Measurements from ENCODE around the gene NVL.
A peak's percentile ranks its signal among the peaks of the same experiment; 100 is the strongest.

The NVL gene

DNA sequence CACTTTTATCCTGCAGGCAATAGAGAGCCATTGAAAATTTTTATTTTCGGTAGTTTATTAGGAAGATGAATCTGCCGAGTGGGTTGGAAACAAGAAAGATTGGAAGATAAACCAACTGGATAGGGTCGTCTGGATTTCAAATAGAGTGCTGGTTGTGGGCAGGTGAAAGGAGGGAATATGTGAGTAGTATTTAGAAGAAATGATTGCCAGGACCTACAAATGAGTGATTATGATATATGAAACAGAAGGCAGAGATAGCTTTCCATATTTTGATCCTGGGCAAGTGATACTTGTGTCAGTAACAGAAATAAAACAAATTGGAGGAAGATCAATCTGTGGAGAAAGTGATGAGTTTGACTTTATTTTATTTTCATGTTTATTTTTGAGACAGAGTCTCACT is 29.2 kb upstream of the NVL start:
- Histone ChIP-seq H2AFZ (ENCODE audit: low read length) (no peak overlapping the region), H3K9me3 (ENCODE audit: low read length) (no peaks in the 10 kb centered on the region), H3K79me2 (ENCODE audit: insufficient read depth, low read length) (peaks cover 7% of the 10 kb centered on the region; the same call in 1 of the 2 replicates), H3K4me3 (ENCODE audit: low read depth, low read length, poor library complexity, severe bottlenecking) (no peak overlapping the region), H3K27ac (ENCODE audit: low read depth, low read length, poor library complexity, severe bottlenecking) (no peak overlapping the region), H3K9me2 (ENCODE audit: low read depth, low read length) (no peaks in the 10 kb centered on the region), H3F3A (ENCODE audit: insufficient read depth, low read length) (no peaks in the 10 kb centered on the region), H3K4me2 (ENCODE audit: low read length) (no peak overlapping the region; the same call in 1 of the 2 replicates), H3K36me3 (ENCODE audit: insufficient read depth, low read length) (peaks cover 8% of the 10 kb centered on the region), H3K4me1 (ENCODE audit: insufficient read depth, low read length, severe bottlenecking) (peaks cover 11% of the 10 kb centered on the region), H3K9ac (ENCODE audit: low read length) (no peak overlapping the region), H3K27me3 (ENCODE audit: insufficient read depth, low read length) (no peaks in the 10 kb centered on the region), H4K20me1 (ENCODE audit: insufficient read depth, low read length) (no peaks in the 10 kb centered on the region)
- TF ChIP-seq EZH2 (IDR thresholded peaks at IDR 0.05; ENCODE audit: borderline replicate concordance, low read length), result no peak
- TF ChIP-seq, protein P1, sequence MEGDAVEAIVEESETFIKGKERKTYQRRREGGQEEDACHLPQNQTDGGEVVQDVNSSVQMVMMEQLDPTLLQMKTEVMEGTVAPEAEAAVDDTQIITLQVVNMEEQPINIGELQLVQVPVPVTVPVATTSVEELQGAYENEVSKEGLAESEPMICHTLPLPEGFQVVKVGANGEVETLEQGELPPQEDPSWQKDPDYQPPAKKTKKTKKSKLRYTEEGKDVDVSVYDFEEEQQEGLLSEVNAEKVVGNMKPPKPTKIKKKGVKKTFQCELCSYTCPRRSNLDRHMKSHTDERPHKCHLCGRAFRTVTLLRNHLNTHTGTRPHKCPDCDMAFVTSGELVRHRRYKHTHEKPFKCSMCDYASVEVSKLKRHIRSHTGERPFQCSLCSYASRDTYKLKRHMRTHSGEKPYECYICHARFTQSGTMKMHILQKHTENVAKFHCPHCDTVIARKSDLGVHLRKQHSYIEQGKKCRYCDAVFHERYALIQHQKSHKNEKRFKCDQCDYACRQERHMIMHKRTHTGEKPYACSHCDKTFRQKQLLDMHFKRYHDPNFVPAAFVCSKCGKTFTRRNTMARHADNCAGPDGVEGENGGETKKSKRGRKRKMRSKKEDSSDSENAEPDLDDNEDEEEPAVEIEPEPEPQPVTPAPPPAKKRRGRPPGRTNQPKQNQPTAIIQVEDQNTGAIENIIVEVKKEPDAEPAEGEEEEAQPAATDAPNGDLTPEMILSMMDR (IDR thresholded peaks at IDR 0.05; ENCODE audit: low read length), result no peak

- peak overlapping the region; percentile 73; the same call in 1 of the 2 replicates for H3K9ac ChIP-seq (ENCODE audit: low read length)
Measured at GRCh38 chr1:224358237-224358636, 28.3 kb upstream of the NVL start.

GRCh38 chr1:224357626-224358124 is 27.7 kb upstream of the NVL start:
- Histone ChIP-seq H3K27me3 (ENCODE audit: insufficient read depth, low read length) (no peaks in the 10 kb centered on the region), H3K27ac (ENCODE audit: low read depth, low read length, poor library complexity, severe bottlenecking) (no peak overlapping the region), H3K79me2 (ENCODE audit: insufficient read depth, low read length) (0 out of 2 replicates have a peak, but pooled peaks cover 7% of the 10 kb centered on the region), H4K20me1 (ENCODE audit: insufficient read depth, low read length) (no peaks in the 10 kb centered on the region), H3K4me2 (ENCODE audit: low read length) (peak overlapping the region; percentile 92), H3K9me3 (ENCODE audit: low read length) (no peaks in the 10 kb centered on the region), H3F3A (ENCODE audit: insufficient read depth, low read length) (no peaks in the 10 kb centered on the region), H3K4me1 (ENCODE audit: insufficient read depth, low read length, severe bottlenecking) (peaks cover 11% of the 10 kb centered on the region), H3K9me2 (ENCODE audit: low read depth, low read length) (no peaks in the 10 kb centered on the region), H3K4me3 (ENCODE audit: low read depth, low read length, poor library complexity, severe bottlenecking) (peak overlapping the region; percentile 77), H2AFZ (ENCODE audit: low read length) (no peak overlapping the region), H3K9ac (ENCODE audit: low read length) (peak overlapping the region; percentile 73), H3K36me3 (ENCODE audit: insufficient read depth, low read length) (no peaks in the 10 kb centered on the region)
- TF ChIP-seq, protein P1 (IDR thresholded peaks at IDR 0.05; ENCODE audit: low read length), result no peak

More at GRCh38 chr1:224358237-224358636, 28.3 kb upstream of the NVL start:
- no peak overlapping the region for H3K27ac ChIP-seq (ENCODE audit: low read depth, low read length, poor library complexity, severe bottlenecking)
- no peaks in the 10 kb centered on the region for H4K20me1 ChIP-seq (ENCODE audit: insufficient read depth, low read length)
- H3K9me3 ChIP-seq (ENCODE audit: low read length), result no peaks in the 10 kb centered on the region
- TF ChIP-seq EZH2 (IDR thresholded peaks at IDR 0.05; ENCODE audit: borderline replicate concordance, low read length), result no peak
- TF ChIP-seq, protein P1 (IDR thresholded peaks at IDR 0.05; ENCODE audit: low read length), result no peak
- peak overlapping the region; percentile 77 for H3K4me3 ChIP-seq (ENCODE audit: low read depth, low read length, poor library complexity, severe bottlenecking)
- H3K36me3 ChIP-seq (ENCODE audit: insufficient read depth, low read length), result no peaks in the 10 kb centered on the region
- H3K9me2 ChIP-seq (ENCODE audit: low read depth, low read length), result no peaks in the 10 kb centered on the region
- H3K79me2 ChIP-seq (ENCODE audit: insufficient read depth, low read length), result 0 out of 2 replicates have a peak, but pooled peaks cover 7% of the 10 kb centered on the region
- H3K27me3 ChIP-seq (ENCODE audit: insufficient read depth, low read length), result no peaks in the 10 kb centered on the region
- no peaks in the 10 kb centered on the region for H3F3A ChIP-seq (ENCODE audit: insufficient read depth, low read length)
- no peak overlapping the region for H2AFZ ChIP-seq (ENCODE audit: low read length)
- peak overlapping the region; percentile 92 for H3K4me2 ChIP-seq (ENCODE audit: low read length)
- peaks cover 11% of the 10 kb centered on the region for H3K4me1 ChIP-seq (ENCODE audit: insufficient read depth, low read length, severe bottlenecking)

Measured in OCI-LY1 (cell line).